Measurements from ENCODE around the gene PEDS1.
"Not testable (repeated sequence)": the region's sequence is repeated elsewhere in the genome, so short reads cannot be mapped to it uniquely, and the experiment has no call there.

The PEDS1 gene

GRCh38 chr20:50186987-50187402, 33.5 kb upstream of the PEDS1 start:
- Mint-ChIP-seq H3K27me3 (peaks cover 24 to 32% of the 10 kb centered on the region in 2 donors), H3K27ac (no peak overlapping the region), H3K9me3 (no peaks in the 10 kb centered on the region), H3K4me3 (no peak overlapping the region), H3K36me3 (ENCODE audit: insufficient read depth) (peaks cover 4% of the 10 kb centered on the region), H3K4me1 (ENCODE audit: low read depth in 2 of 2) (peaks cover 0 to 3% of the 10 kb centered on the region in 2 donors)
- DNase-seq, result no peak
- ATAC-seq (replicated peaks), result no peak

DNA sequence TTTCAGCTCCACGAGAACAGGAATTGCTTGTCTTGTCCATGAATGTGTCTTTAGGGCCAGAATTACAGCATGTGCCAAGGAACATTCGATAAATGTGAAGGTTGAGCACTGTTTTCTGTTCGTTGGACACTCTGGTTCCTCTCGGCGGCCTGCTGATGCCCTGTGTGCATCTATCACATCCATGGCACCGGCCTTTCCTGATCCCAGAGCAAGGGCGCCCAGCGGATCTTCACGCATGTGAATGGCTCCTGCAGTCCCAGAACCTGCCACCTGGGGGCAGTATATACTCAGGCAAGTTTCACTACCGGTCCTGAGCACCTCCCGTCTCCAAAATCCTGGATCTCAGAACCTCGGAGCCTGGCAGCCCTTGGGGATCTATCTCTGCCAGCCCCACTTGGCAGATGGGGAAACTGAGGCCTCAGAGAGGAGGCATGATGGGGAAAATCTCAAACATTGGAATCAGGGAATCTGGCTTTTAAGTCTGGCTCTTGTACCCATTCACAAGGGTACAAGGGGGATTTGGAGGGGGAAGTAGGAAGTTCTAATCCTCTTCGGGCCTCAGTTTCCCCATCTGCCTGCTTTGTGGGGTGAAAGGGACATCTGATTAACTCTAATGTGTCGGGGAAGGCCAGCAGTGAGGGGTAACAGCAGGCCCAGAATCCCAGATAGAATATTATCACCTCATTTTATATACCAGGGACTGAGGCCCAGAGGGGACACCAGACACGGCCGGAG, 32.8 kb upstream of the PEDS1 start:
- no peaks in the 10 kb centered on the region for H3K9me3 Mint-ChIP-seq
- H3K27ac Mint-ChIP-seq, result peak overlapping the region in 1 of 2 donors; percentile 44
- peaks cover 3% of the 10 kb centered on the region for H3K36me3 Mint-ChIP-seq (ENCODE audit: insufficient read depth)
- ATAC-seq (replicated peaks), result peak; percentile 40
- H3K27me3 Mint-ChIP-seq, result peaks cover 24 to 32% of the 10 kb centered on the region in 2 donors
- no peak overlapping the region for H3K4me3 Mint-ChIP-seq
- peak; percentile 89 to 92 (median 91) for DNase-seq
- H3K4me1 Mint-ChIP-seq (ENCODE audit: low read depth in 2 of 2), result peaks cover 0 to 3% of the 10 kb centered on the region in 2 donors

- no peak overlapping the region for H3K27ac Mint-ChIP-seq
- no peaks in the 10 kb centered on the region for H3K9me3 Mint-ChIP-seq
- H3K4me1 Mint-ChIP-seq (ENCODE audit: low read depth in 2 of 2), result peaks cover 0 to 3% of the 10 kb centered on the region in 2 donors
- ATAC-seq (replicated peaks) (no peak), DNase-seq (no peak)
- peaks cover 24 to 32% of the 10 kb centered on the region in 2 donors for H3K27me3 Mint-ChIP-seq
- peaks cover 3% of the 10 kb centered on the region for H3K36me3 Mint-ChIP-seq (ENCODE audit: insufficient read depth)
- H3K4me3 Mint-ChIP-seq, result no peak overlapping the region
Observed at GRCh38 chr20:50185426-50185825, 31.9 kb upstream of the PEDS1 start.

GRCh38 chr20:50182346-50182745, 28.8 kb upstream of the PEDS1 start:
- DNase-seq (no peak), ATAC-seq (replicated peaks) (no peak)
- H3K27me3 Mint-ChIP-seq, result peaks cover 24 to 32% of the 10 kb centered on the region in 2 donors
- H3K4me3 Mint-ChIP-seq, result no peak overlapping the region
- H3K4me1 Mint-ChIP-seq (ENCODE audit: low read depth in 2 of 2), result peaks cover 0 to 3% of the 10 kb centered on the region in 2 donors
- H3K27ac Mint-ChIP-seq, result no peak overlapping the region
- H3K9me3 Mint-ChIP-seq, result no peaks in the 10 kb centered on the region
- no peaks in the 10 kb centered on the region for H3K36me3 Mint-ChIP-seq (ENCODE audit: insufficient read depth)

DNA sequence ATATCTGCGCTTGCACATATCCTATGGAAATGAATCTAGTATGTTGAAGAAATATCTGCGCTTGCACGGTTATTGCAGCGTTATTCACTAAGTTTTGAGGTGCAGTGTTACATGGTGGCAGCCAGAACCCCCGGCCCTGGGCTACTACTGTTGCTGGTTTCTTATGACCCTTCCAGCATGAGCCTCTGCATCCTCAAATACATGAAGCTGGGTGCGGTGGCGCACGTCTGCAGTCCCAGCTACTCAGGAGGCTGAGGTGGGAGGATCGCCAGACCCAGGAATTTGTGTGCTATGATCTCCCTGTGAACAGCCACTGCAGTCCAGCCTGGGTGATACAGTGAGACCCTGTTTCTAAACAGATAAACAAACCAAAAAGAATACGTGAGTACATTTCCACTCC, 27.8 kb upstream of the PEDS1 start:
- Mint-ChIP-seq H3K4me1 (ENCODE audit: low read depth in 2 of 2) (peaks cover 0 to 2% of the 10 kb centered on the region in 2 donors), H3K27me3 (peaks cover 24 to 31% of the 10 kb centered on the region in 2 donors), H3K4me3 (no peak overlapping the region), H3K9me3 (no peaks in the 10 kb centered on the region), H3K27ac (no peak overlapping the region), H3K36me3 (ENCODE audit: insufficient read depth) (no peaks in the 10 kb centered on the region)
- ATAC-seq (replicated peaks), result no peak
- DNase-seq, result no peak

DNA sequence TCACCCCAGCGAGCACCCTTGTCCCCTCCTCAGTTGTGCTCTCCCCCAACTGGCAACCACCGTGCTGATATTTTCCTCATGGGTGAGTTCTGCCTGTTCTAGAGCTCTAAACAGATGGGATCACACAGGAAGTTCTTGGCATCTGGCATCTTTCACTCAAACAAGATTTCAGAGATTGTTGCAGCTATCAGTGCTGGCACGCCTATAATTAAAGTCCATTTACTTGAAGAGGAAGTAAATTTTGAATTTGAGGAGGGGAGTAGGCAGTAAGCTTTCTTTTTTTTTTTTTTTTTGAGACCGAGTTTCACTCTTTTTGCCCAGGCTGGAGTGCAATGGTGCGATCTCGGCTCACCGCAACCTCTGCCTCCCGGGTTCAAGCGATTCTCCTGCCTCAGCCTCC, 25.1 kb upstream of the PEDS1 start:
- H3K9me3 Mint-ChIP-seq; H3K4me1 Mint-ChIP-seq (ENCODE audit: low read depth in 2 of 2); H3K27ac Mint-ChIP-seq: not testable (repeated sequence)

GRCh38 chr20:50175938-50176933, 22.7 kb upstream of the PEDS1 start:
- H3K4me3 Mint-ChIP-seq, result no peak overlapping the region

More for the DNA sequence above, 25.1 kb upstream of the PEDS1 start:
- not testable (repeated sequence) for ATAC-seq (replicated peaks); H3K36me3 Mint-ChIP-seq (ENCODE audit: insufficient read depth); DNase-seq; H3K27me3 Mint-ChIP-seq; H3K4me3 Mint-ChIP-seq

DNA sequence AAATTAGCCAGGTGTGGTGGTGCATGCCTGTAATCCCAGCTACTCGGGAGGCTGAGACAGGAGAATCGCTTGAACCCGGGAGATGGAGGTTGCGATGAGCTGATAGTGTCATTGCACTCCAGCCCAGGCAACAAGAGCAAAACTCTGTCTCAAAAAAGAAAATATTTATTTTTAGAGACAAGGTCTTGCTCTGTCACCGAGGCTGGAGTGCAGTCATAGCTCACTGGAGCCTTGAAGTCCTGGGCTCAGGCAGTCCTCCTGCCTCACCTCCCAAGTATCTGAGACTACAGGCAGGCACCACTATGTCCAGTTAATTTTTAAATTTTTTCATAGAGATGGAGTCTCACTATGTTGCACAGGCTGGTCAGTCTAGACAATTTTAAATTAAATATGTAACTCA, 20.9 kb upstream of the PEDS1 start:
- no peak for DNase-seq
- Mint-ChIP-seq H3K4me3 (no peak overlapping the region), H3K4me1 (ENCODE audit: low read depth in 2 of 2) (peaks cover 0 to 2% of the 10 kb centered on the region in 2 donors), H3K27ac (no peak overlapping the region), H3K9me3 (no peaks in the 10 kb centered on the region), H3K36me3 (ENCODE audit: insufficient read depth) (no peaks in the 10 kb centered on the region), H3K27me3 (peaks cover 18 to 25% of the 10 kb centered on the region in 2 donors)
- ATAC-seq (replicated peaks), result no peak

More at GRCh38 chr20:50175938-50176933, 22.7 kb upstream of the PEDS1 start:
- Mint-ChIP-seq H3K36me3 (ENCODE audit: insufficient read depth) (no peaks in the 10 kb centered on the region), H3K27ac (no peak overlapping the region), H3K9me3 (no peaks in the 10 kb centered on the region), H3K27me3 (peaks cover 8 to 14% of the 10 kb centered on the region in 2 donors), H3K4me1 (ENCODE audit: low read depth in 2 of 2) (no peaks in the 10 kb centered on the region)
- ATAC-seq (replicated peaks) (no peak), DNase-seq (no peak)

DNA sequence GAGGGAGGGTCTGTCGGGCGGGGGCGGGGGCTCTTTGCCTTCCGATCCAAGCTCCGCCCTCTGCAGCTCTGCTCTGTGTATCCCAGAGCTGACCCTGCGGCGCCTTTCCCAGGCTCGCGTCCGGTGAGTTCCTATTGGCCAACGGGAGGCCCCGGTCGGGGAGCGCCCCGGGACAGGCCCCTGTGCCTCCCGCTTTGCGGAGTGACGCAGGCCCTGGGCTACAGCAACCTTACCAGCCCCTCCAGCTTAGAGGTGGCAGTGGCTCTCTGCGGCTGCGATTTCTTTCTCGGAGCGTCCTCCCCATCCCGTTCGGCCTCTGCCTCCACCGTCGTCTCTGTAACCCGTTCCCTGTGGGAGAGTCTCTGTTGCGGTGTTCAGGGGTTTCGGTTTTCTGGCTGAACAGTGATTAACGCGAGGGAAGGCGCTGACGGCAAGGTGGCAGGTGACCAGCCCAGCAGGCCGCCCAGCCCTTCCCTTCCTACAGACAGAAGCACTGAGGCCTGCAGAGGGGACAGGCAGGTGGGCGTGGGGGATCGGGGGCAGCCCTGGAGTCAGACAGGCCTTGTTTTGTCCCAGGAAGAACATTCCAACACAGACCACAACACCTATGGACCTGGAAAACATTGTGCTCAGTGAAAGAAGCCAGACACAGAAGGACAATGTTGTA, 19.0 kb upstream of the PEDS1 start:
- Mint-ChIP-seq H3K4me3 (no peak overlapping the region), H3K4me1 (ENCODE audit: low read depth in 2 of 2) (peaks cover 0 to 5% of the 10 kb centered on the region in 2 donors), H3K9me3 (no peaks in the 10 kb centered on the region), H3K27me3 (peaks cover 21 to 25% of the 10 kb centered on the region in 2 donors), H3K36me3 (ENCODE audit: insufficient read depth) (peaks cover 6% of the 10 kb centered on the region), H3K27ac (no peak overlapping the region)
- DNase-seq (no peak), ATAC-seq (replicated peaks) (no peak)

DNA sequence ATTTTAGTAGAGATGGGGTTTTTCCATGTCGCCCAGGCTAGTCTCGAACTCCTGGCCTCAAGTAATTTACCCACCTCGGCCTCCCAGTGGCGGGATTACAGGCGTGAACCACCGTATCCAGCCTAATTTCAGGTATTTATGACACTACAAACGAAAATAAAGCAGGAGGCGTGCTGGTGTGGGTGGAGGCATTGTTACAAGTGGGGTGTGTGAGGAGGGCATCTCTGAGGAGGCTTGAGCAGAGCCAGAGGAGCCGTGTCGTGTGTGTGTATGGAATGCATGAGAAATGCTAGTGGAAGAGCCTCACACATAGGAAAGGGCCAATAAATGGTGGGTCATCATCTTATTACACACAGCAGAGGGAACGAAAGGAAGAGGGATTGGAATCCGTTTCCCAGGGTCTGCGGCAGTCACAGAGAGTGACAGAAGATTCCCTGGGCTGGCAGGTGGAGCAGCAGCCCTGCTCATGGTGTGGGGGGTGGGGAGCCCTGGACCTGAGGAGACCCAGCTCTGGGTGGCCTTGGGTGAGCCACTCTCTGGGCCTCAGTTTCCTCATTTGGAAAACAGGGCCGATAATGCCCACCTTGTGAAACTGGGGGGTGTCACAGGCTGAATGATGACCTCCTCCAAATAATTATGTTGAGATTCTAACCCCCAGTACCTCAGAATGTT, 17.2 kb upstream of the PEDS1 start:
- no peak for DNase-seq
- no peak for ATAC-seq (replicated peaks)
- Mint-ChIP-seq H3K27ac (no peak overlapping the region), H3K9me3 (no peaks in the 10 kb centered on the region), H3K4me1 (ENCODE audit: low read depth in 2 of 2) (peaks cover 8 to 9% of the 10 kb centered on the region in 2 donors), H3K36me3 (ENCODE audit: insufficient read depth) (peaks cover 8% of the 10 kb centered on the region), H3K27me3 (peaks cover 21 to 25% of the 10 kb centered on the region in 2 donors), H3K4me3 (no peak overlapping the region)

DNA sequence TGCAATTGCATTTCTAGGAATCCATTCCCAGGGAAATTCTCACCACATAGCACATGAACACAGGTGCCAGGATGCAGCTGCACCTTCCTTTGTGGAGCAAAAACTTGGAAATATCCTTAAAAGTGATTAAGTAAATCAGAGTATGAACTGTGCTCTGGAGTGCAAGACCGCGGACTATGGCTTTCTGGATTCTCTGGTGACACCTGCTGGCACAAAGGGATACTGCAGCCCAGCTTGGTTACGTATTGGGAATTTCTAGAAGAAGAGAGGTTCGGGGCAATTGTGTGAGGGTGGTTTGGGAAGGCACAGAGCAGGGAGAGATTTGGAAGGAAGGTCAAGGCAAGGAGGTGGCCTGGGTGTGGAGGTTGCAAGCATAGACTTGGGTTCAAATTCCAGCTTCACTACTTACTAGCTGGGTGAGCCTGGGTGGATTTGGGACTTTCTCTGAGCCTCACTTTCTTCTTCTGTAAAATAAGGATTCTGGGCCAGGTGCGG, 15.9 kb upstream of the PEDS1 start:
- DNase-seq (peak; percentile 80 to 88 (median 80)), ATAC-seq (replicated peaks) (peak; percentile 77)
- H3K36me3 Mint-ChIP-seq (ENCODE audit: insufficient read depth), result peaks cover 8% of the 10 kb centered on the region
- H3K27me3 Mint-ChIP-seq, result peaks cover 21 to 25% of the 10 kb centered on the region in 2 donors
- no peaks in the 10 kb centered on the region for H3K9me3 Mint-ChIP-seq
- no peak overlapping the region for H3K27ac Mint-ChIP-seq
- H3K4me3 Mint-ChIP-seq, result no peak overlapping the region
- H3K4me1 Mint-ChIP-seq (ENCODE audit: low read depth in 2 of 2), result peaks cover 8 to 9% of the 10 kb centered on the region in 2 donors

DNA sequence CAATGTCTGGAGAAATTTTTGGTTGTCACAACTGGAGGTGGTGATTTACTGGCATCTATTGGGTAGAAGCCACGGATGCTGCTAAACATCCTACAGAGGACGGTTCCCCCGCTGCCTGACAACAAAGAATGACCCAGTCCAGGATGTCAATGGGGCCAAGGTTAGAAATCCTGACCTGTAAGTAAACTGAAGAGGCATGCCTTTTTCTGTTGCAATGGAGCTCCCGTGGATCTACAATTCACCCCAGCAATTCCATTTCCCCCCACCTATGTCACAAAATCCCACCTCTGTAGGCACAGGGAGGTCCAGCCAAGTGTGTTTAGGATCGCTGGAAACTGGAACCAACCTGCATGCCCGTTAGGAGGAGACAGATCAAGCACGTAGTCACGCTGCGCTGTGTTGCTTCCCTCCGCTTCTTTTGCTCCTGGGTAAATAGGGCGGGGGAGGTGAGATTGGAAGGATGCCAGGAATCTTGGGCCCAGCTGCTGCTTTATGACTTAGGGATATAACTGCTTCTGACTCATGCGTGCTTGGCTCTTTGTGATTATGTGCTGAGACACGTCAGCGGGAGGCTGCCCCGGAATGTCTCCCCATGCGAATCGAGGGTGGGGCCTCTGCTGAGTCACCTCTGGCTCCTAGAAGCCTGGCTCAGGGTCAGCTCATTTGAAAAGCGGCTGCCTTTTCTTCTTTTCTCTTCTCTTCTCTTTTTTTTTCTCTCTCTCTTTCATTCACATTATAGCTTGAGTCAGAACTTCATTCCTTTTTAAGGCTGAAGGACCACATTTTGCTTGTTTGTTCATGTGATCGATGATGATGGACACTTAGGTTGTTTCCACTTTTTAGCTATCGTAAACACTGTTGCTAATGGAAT, 12.4 kb upstream of the PEDS1 start:
- Mint-ChIP-seq H3K4me1 (ENCODE audit: low read depth in 2 of 2) (peaks cover 8 to 9% of the 10 kb centered on the region in 2 donors), H3K9me3 (no peaks in the 10 kb centered on the region), H3K27ac (peak overlapping the region in 1 of 2 donors; percentile 72), H3K4me3 (peak overlapping the region in 1 of 2 donors; percentile 61), H3K27me3 (peaks cover 8 to 13% of the 10 kb centered on the region in 2 donors), H3K36me3 (ENCODE audit: insufficient read depth) (peaks cover 8% of the 10 kb centered on the region)
- ATAC-seq (replicated peaks) (peak; percentile 88), DNase-seq (peak in 2 of 3 experiments; percentile 32 to 35)
